GM13977 (cell line): ENCODE data around the gene KCTD15.

Experiments
- DNase-seq: peaks from one replicate; pipeline ENCODE4 v3.0.0; 2012; ENCODE audit warnings: low spot score
- in situ Hi-C: fragments of 300-500 bp; cut with MboI; formaldehyde crosslinking; loops from one replicate; pipeline ENCODE4 v1.12.0; 2022; ENCODE audit warnings: low sequenced_read_pairs, low pct_unique_long_range_greater_than_20kb, mixed read lengths, inconsistent platforms; ENCODE audit not compliant: unreplicated experiment
- TF ChIP-seq, protein P1 (sequence below): IDR thresholded peaks from 2 replicates; pipeline ENCODE4 v1.5.1; 2012; ENCODE audit warnings: mild to moderate bottlenecking, control low read depth; ENCODE audit not compliant: insufficient read depth; ENCODE audit errors: extremely low read depth, missing control alignments

The KCTD15 gene

DNA sequence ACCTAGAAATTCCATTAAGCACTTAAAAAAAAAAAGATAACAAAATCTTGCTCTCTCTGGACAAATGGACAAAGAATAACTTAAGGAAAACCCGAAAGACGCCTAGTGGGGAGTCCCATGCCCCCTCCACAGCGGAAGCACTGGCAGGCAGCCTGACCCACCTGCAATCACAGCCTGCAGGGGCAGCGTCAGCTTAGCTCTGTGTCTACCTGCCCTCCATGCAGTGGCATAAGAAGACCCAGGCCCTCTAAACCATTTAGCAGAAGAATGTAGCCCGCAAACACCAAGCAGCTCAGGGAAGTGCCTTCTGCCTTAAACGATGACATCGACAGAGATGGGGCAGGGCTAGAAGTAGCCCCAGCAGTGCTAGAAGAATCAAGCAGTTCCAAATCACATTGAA lies 36.0 kb downstream of the KCTD15 start:
- no peak for DNase-seq
- in situ Hi-C loops = no loop called here
- TF ChIP-seq, protein P1, sequence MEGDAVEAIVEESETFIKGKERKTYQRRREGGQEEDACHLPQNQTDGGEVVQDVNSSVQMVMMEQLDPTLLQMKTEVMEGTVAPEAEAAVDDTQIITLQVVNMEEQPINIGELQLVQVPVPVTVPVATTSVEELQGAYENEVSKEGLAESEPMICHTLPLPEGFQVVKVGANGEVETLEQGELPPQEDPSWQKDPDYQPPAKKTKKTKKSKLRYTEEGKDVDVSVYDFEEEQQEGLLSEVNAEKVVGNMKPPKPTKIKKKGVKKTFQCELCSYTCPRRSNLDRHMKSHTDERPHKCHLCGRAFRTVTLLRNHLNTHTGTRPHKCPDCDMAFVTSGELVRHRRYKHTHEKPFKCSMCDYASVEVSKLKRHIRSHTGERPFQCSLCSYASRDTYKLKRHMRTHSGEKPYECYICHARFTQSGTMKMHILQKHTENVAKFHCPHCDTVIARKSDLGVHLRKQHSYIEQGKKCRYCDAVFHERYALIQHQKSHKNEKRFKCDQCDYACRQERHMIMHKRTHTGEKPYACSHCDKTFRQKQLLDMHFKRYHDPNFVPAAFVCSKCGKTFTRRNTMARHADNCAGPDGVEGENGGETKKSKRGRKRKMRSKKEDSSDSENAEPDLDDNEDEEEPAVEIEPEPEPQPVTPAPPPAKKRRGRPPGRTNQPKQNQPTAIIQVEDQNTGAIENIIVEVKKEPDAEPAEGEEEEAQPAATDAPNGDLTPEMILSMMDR = no peak

DNA sequence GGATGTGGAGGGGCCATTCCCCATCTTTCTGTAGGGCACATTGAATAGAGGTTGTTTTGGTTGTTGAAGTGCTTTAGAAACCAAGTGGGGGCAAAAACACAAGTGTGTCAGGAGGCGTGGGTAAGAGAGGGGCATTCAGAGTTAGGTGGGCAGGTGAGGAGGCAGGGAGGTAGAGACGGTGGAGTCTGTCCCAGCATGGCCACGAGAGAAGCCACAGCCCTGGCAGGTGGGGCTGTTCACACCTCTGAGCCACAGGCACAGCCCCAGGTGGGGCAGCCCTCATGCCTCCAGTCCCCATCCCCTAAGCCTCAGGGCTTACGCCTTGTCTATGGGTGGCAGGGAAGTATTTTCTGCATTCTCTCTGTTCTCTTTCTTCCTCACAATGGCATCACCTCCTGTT lies 43.7 kb downstream of the KCTD15 start:
- TF ChIP-seq, protein P1 = no peak
- in situ Hi-C loops = no loop called here
- no peak for DNase-seq

DNA sequence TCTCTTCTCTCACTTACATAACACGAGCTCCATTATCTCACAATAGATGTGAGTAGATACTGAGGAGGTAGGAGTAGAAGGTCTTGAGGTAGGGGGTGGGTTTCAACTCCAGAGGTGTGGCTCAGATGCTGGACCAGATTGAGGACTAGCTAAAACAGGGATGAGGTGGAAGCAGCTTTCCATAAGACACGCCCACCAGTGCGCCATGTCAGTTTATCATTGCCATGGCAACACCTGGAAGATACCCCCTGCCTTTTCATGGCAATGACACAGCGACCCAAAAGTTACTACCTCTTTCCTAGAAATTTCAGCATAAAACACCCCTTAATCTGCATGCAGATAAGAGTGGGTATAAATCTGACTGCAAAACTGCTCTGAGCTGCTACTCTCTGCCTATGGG lies 44.1 kb downstream of the KCTD15 start:
- no peak for DNase-seq
- TF ChIP-seq, protein P1 = no peak
- in situ Hi-C loops = no loop called here

DNA sequence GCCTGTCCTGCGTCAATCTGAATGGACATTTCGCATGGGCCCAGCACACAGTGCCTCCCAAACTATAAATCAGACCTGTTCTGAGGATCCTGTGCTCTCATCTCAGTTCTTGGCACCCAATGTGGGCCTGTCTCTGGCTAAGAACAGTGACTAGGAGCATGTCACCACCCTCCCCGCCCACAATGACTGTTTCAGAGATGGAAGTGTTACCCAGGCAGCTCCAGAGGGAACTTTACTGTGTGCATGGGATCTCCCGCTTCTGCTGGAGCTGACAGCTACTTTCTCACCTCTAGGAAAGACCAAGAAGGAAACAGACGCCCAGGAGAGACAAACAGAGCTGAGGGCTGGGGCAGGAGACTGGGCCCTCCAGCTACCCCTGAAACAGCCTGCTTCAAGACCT lies 45.0 kb downstream of the KCTD15 start:
- TF ChIP-seq, protein P1 = no peak
- in situ Hi-C loops = no loop called here
- DNase-seq = no peak

DNA sequence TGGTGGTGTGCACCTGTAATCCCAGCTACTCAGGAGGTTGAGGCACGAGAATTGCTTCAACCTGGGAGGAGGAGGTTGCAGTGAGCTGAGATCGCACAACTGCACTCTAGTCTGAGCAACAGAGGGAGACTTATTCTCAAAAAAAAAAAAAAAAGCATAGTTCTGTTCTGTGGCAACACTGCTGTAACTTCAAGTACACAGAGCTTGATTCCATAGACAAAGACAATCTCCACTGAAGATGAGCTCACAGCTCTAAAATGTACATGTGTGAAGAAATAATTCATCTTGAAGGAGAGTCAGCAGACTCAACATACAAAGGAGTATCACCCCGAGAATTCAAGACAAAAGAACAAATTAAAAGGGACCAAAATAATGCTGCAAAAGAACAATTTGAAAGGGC lies 47.8 kb downstream of the KCTD15 start:
- no peak for DNase-seq
- in situ Hi-C loops = no loop called here
- TF ChIP-seq, protein P1 = no peak

DNA sequence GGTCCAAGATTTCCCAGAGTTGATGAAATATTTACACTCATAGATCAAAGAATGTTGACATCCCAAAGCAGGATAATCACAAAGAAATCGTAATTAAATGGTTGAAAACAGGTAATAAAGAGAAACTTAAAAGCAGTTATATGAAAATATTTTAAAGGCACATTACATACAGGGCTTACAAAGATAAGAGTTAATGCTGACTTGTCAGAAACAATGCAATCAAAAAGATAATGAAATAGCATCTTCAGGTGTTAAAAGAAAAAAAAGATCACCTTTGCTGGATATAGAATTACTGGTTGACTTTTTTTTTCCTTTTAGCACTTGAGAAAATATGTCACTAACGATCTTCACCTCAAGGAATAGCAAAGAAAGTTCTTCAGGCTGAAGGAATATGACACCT lies 48.8 kb downstream of the KCTD15 start:
- DNase-seq = no peak
- TF ChIP-seq, protein P1 = no peak
- in situ Hi-C loops = no loop called here

DNA sequence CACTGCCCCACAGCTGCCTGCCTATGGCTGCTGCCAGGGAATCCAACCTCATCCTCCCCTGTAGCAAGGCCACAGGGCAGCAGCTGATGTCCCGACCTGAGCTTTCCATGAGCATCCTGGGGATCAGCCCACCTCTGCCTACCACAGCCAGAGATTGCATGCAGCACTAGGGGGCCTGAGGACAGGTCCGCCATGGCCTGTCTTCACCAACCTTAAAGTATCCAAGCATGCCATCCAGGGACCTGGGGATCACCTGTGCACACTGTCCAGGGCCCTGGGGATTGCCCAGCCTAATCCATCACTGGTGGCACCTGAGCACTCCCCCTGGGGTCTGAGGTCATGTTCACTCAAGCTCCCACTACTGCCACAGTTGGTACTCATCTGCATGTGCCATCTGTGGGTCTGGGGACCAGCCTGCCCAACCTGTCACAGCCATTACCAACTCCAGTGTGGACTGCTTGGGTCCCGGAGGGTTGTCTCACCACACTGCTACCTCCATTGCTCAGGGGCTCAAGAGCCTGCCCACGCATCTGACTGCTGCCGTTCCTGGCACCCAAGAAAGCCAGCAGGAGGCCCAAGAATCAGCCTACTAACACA lies 53.0 kb downstream of the KCTD15 start:
- in situ Hi-C loops = no loop called here
- TF ChIP-seq, protein P1 = no peak
- DNase-seq = no peak
